ENCODE results near the gene THSD8.
A peak's percentile ranks its signal among the peaks of the same experiment; 100 is the strongest.

THSD8 gene

DNA sequence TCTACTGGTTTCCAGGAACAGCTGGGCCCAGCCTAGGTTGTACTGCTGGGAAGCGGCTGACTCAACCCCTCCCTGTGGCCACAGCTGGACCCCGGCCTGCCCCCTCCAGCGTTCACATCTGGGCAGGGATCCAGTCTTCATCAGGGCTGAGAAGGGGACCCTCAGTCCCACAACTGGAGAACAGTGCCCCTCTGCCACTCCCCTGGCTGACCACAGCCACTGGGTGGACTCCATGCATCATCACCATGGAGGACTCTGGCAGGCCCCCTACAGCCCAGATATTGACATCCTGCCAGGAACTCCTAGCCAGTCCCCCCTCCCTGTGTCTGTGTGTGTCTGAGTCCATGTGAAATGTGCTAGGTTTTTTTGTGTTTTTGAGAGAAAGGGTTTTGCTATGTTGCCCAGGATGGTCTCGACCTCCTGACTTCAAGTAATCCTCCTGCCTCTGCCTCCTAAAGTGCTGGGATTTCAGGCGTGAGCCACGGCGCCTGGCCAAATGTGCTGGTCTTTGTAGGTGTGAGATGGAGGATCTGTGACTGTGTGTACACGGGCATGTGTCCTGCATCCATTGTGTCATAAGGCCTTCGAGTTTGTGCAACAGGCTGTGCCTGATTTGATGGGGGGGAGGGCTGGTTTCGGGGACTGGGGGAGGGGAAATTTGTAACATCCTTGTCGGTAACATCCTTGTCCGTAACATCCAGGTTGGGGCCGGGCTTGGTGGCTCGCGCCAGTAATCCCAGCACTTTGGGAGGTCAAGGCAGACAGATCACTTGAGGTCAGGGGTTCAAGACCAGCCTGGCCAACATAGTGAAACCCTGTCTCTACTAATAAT lies 22.5 kb upstream of the THSD8 start:
- no peak for DNase-seq

DNA sequence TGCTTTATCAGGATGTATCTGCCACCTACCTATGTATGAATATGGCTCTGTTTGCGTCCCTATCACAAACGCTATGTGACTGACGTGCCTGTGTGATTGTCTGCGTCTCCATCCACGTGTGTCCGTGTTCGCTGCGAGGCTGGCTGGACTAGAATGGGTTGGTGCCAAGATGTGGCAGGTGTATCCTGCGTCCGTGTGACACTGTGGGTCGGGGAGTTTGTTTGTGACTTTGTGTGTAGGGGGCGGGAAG lies 19.8 kb upstream of the THSD8 start:
- DNase-seq = no peak

- DNase-seq = peak; percentile 71
These were observed 19.2 kb upstream of the THSD8 start for GRCh38 chr19:12782424-12783290.

DNA sequence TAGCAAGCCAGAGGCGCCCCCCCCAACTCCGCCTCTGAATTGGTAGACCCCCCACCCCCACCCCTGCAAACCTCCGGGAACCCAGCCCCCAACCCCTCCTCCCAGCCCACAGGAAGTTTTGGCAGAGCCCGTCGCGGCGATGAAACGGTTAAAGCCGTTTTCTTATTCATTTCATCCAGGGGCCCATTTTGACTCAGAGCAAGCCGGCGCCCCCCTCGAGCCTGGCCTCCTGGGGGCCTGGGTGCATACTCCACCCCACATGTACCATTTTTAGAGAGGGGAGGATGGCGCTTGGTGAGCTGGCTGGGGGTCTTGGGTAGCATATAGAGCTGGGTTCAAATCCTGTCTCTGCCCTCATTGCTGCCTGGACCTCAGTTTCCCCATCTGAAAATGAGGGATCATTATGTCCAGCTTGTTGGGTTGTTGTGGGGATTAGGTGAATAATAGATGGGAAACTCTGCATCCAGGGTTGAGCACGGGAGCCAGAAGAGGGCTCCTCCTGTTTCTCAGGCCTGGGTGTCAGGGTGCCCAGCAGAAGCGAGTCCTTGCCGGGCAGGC lies 18.5 kb upstream of the THSD8 start:
- DNase-seq = no peak

- DNase-seq = no peak
These were observed 17.9 kb upstream of the THSD8 start for GRCh38 chr19:12783849-12784393.

GRCh38 chr19:12784394-12784870 lies 17.4 kb upstream of the THSD8 start:
- DNase-seq = no peak

DNA sequence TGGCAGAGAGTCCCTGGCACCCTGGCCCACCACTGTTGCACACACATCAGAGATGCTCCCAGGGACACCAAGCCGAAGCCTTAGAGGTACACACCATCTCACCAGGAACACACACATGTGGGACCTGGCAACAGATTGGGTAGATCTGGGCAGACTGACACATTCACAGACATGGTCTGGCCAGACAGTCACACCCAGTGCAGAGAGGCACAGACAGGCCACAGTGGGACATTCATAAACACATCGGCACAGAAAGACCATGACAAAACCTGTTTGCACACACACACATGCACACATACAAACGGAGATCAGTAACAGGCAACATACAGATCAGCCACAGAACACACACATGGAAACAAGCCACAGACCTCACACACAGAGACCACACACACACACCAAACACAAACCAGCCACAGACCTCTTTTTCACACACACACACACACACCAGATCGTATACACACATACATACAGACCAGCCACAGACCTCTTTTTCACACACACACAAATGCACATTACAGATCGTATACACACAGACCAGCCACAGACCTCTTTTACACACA lies 16.9 kb upstream of the THSD8 start:
- no peak for DNase-seq

- DNase-seq = peak; percentile 64
These were observed 16.3 kb upstream of the THSD8 start for GRCh38 chr19:12785431-12786031.

DNA sequence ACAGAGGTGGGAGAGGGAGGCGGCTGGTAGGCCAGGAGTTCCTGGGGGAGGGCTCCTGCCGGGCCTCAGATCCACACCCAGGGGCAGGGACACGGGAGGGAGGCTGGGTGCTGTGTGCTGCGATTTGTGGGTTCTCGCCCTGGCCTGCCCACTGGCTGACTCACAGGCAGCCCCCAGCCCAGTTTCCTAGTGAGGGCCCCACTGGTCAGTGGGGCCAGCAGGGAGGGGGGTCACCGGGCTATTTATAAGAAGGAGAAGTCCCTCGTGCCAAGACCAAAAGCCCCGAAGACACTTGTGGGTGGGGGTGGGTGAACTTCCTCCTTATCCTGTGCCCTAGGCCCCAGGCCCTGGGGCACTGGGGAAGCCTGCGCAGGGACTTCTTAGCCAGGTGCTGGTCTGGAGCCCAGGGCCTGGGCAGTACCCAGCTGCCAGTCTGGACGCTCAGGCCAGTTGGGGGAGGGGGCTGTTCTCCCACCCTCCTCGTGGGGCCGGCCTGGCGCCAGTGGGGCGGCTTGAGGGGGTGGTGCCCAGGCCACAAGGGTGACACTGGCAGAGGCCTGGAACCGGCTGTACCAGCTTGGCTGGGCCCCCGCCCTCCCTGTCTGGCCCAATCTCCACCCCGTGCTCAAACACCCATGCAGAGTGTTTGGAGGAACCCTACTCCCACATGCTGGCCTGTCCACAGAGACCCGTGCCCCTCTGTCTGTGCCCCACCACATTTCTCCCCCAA lies 15.6 kb upstream of the THSD8 start:
- DNase-seq = peak; percentile 88

DNA sequence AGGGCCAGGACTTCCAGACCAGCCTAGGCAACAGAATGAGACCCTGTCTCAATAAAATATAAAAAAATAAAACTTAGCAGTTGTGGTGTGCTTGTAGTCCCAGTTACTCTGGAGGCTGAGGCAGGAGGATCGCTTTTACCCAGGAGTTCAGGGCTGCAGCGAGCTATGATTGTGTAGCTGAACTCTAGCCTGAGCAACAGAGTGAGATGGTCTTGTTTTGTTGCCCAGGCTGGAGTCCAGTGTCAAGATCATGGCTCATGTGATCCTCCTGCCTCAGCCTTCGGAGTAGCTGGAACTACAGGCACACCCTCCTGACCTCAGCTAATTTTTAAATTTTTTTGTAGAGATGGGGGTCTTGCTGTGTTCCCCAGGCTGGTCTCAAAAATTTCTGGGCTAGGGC lies 14.9 kb upstream of the THSD8 start:
- peak; percentile 48 for DNase-seq

- DNase-seq = no peak
These were observed 14.4 kb upstream of the THSD8 start for GRCh38 chr19:12787458-12787857.

DNA sequence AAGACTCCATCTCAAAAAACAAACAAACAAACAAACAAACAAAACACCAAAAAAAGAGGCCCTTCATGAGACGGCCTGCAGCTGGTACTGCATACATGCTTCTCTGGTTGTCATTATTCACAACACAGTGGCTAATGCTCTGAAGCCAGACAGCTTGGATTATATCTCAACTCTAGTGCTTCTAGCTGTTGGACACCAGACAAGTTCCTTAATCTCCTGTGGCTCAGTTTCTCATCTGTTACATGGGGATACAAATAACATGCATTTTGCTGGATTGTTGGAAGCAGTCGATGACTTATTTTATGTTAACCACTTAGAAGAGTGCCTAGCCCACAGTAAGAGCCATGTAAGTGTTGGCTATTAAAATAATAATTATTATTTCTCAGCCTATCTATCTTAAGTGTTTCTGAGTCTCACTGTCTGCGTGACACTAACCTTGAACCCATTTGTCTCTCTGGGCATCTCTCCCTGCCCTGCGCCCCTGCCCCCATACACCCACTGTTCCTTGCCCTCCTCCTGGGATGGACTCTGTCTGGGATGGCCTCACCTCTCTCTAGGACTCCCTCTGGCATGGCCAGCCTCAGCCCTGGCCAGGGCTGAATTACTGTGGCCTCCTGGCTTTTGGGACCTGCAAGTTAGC lies 13.7 kb upstream of the THSD8 start:
- DNase-seq = no peak

DNA sequence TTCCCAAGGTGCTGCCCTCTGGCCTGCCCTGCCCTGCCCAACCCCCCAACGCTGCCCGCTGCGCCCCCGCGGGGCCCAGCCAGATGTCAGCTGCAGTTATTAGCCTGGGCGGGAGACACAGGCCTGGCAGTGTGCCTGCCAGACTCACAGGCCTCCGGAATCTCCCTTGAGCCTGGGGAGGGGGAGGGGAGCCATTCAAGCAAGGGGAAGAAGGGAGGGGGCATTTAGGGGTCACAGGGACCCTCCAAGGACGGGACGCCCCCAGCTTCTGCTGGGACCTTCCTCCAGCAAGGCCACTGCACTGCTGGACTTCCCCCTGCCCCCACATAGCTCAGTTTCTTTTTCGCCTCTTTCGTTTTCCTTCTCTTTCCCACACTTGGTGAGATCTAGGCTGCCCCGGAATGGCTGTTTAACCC lies 13.2 kb upstream of the THSD8 start:
- peak; percentile 94 for DNase-seq

- DNase-seq = no peak
These were observed 12.6 kb upstream of the THSD8 start for GRCh38 chr19:12789098-12789903.

DNA sequence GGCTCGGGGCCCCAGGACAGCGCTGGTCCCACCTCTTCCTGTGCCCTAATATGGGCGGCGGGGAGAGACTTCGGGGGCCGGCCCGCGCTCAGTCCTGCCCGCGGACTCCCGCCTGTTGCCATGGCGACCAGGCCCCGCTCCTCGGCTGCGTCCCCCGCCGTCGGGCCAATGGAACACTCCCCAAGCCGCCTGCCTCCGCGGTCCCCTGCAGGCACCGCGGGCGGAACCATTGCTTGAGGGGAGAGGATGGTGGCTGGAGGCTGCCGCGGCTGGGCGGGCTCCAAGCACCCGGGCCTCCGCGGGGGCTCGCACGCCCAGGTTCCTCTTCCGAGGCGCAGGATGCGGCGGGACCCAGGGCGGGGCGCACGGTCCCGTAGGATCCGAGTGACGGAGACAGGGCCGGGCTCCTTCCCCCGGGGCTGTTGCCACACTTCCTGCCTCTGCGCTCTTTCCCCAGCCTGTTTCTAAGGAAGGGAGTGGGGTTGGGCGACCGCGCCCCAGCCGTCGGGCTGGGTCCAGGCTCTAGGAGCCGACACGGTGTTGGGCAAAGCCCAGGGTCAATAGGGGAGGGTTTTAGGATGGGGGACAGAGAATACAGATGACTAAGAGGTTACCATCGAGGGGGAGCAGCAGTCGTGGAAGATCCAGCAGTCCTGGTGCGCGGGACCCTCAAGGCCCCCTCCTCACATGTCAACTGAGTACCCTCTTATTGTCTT lies 11.8 kb upstream of the THSD8 start:
- peak; percentile 99 for DNase-seq

DNA sequence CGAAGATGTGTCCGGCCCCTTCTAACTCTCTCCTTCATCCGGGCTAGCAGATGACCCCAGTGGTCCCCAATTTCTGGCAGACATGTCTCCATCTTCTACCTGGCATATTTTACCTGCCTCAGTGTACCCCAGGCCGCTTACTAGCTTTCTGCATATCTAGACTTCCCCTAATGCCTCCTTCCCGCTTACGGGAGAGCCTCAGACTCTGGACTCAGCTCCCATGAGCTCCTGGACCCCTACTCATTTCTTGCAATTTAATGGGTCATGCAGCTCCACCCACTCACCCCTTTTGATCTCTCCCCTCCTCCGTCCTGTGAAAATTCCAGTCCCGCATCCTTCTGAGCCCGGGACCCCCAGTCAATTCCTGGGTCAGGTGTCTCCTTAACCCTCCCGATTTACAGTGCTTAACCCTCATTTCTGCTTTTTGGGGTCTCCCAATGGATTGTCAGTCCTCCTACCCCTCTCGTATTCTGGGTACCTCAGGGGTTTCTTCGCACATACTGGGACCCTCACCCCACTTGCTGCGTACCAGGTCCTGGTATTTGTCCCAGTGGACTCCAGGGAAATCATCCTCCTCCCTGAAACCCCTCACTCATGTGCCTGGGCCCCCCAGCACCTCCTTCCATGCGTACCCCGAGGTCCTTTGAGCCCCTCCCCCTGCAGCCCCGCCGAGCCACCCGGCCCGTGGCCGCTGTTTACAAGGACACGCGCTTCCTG lies 11.1 kb upstream of the THSD8 start:
- no peak for DNase-seq

DNA sequence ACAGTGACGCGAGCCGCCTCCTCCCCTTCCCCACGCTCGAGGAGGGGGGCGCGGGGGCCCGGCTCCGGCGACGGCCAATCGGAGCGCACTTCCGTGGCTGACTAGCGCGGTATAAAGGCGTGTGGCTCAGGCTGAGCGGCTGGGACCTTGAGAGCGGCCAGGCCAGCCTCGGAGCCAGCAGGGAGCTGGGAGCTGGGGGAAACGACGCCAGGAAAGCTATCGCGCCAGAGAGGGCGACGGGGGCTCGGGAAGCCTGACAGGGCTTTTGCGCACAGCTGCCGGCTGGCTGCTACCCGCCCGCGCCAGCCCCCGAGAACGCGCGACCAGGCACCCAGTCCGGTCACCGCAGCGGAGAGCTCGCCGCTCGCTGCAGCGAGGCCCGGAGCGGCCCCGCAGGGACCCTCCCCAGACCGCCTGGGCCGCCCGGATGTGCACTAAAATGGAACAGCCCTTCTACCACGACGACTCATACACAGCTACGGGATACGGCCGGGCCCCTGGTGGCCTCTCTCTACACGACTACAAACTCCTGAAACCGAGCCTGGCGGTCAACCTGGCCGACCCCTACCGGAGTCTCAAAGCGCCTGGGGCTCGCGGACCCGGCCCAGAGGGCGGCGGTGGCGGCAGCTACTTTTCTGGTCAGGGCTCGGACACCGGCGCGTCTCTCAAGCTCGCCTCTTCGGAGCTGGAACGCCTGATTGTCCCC lies 10.4 kb upstream of the THSD8 start, which contains the start of gene JUNB:
TSS of gene JUNB (plus strand) at position 142 of the 706 bp plus-strand sequence. CDS start at position 428, 286 bp downstream.
- peak; percentile 99 for DNase-seq
